ENCODE measurements around the gene SERINC5.

DNA sequence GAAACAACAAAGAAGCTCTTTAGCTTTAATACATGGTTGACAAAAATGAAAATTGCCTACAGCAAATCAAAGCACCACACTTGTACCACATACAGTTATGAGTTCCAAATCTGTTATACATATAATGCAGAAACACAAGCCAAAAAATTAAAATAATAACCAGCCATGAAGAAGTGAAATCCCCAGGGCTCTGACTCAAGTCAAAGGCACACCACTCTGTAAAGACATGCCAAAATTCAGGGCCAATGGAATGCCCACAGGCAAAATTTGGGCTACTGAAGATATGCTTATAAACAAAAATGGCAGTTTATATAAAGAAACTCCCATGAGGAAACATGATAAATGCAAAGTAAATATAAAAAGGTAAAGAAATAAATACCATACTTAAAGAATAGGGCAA, 191.7 kb downstream of the SERINC5 start:
- TF ChIP-seq, protein P1, sequence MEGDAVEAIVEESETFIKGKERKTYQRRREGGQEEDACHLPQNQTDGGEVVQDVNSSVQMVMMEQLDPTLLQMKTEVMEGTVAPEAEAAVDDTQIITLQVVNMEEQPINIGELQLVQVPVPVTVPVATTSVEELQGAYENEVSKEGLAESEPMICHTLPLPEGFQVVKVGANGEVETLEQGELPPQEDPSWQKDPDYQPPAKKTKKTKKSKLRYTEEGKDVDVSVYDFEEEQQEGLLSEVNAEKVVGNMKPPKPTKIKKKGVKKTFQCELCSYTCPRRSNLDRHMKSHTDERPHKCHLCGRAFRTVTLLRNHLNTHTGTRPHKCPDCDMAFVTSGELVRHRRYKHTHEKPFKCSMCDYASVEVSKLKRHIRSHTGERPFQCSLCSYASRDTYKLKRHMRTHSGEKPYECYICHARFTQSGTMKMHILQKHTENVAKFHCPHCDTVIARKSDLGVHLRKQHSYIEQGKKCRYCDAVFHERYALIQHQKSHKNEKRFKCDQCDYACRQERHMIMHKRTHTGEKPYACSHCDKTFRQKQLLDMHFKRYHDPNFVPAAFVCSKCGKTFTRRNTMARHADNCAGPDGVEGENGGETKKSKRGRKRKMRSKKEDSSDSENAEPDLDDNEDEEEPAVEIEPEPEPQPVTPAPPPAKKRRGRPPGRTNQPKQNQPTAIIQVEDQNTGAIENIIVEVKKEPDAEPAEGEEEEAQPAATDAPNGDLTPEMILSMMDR (IDR thresholded peaks at IDR 0.05): no peak
- TF ChIP-seq ZFX (IDR thresholded peaks at IDR 0.05; ENCODE audit: borderline replicate concordance): no peak
